NCI-H748 treated with DMSO at 0.1 percent for 48 hours (cell line): Measurements from ENCODE around the gene KLHL3.
"Not testable (repeated sequence)": the region's sequence is repeated elsewhere in the genome, so short reads cannot be mapped to it uniquely, and the experiment has no call there.

Source experiments
- DNase-seq: peaks from one replicate; lab custom pipeline; 2025; lab: John Stamatoyannopoulos, UW

The KLHL3 gene

DNA sequence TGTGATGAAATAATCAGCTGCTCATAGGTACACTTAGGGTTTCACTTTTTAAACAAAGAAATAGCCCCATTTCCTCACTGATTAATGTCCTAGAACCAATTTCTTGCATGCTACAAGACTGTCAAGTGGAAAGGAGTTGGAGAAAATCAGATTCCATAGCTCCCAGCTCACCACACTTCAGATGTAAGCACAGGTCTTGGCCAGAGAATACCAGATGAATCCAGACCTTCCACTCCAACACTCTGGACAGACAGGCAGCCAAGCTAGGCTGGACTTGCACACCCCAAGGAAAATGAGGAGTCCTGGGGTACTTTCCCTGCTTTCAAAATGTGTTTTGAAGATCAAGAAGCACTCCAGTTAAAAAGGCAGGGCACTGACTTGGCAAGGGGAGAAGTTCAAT, 68.5 kb downstream of the KLHL3 start:
- DNase-seq = no peak

DNA sequence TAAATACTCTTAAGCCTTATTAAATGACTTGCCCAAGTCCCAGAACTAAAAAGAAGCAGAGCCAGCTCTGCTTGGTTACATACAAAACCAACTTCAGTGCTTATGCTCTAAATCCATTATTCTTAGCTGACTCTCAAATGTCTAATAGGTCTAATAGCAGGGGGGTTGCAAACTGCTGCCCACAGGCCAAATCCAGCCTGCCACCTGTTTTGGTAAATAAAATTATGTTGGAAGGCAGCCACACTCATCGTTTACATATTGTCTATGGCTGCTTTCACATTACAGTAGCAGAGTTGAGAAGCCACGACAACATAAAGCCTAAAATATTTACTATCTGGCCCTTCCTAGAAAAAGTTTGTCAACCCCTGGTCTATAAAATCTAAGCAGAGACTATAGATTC, 69.0 kb downstream of the KLHL3 start:
- DNase-seq = no peak

DNA sequence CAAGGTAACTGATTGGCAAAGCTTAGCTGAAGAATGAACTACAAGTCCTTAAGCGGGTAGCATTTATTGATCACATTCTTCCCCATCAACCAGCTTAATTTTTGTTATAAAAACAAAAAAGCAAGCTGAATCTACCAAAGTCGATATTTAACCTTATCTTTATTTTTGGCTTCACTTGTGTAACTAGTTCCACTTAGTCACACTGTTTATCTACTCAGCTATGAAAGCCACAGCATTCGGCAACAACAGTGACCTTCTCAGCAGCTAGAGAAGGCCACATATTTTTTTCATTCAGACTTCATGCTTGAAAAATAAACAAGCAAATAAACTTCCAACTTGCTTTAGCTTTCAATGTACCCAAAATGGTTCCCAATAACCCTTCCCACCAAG, 69.4 kb downstream of the KLHL3 start:
- no peak for DNase-seq

DNA sequence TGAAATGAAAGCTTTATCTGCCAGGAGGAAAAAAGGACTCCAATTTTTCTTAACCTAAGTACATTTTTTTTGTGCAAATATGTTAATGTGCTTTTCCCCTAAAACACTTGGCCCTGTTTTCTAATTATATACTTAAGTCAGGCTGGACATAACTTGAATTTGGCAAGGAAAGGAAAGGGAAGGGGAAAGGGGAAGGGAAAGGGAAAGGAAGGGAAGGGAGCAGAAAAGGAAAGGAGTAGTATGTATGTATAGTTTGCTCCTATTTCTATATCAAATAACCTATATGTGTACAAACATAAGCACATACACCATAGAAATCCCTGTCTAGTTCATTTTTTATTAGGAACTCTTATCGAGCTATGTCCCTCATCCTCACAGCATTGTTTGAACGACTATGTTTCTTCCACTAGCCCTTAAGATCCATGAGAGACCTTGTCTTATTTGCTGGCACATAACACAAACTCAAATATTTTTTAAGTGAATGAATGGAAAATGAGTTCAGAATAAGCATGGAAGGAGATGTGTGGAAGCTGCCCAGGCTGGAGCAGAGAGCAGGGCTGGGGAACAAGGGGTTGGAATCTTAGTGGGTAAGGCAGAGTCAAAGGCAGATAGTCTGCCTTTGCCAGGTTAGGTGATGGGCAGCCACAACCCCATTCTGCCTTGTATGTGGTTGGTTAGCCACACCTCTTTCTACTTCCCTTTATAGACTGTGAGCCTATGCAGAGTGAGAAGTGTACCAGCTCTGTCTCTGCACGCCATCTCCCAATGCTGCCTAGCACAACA, 70.0 kb downstream of the KLHL3 start:
- no peak for DNase-seq

DNA sequence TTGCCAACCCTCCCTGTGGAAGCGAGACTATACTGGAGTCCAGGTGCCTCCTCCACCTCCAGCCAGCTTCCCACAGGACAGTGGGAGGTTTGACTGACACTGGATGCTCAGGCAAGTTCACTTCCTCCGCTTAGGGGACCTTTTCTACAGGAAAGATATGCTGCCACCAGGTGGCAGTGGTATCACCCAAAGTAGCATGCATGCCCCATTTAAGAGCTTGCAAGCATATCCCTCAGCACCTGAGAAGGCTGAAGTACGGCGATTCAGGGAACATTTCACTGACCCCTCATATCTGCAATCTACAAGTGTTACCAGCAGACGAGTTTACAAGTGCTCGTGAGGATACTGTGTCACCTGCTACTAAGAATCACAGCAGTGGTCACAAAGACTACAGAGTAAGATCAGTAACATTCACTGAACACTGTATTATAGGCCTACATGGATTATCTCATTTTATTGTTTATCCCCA, 75.5 kb downstream of the KLHL3 start:
- DNase-seq = peak; percentile 49

DNA sequence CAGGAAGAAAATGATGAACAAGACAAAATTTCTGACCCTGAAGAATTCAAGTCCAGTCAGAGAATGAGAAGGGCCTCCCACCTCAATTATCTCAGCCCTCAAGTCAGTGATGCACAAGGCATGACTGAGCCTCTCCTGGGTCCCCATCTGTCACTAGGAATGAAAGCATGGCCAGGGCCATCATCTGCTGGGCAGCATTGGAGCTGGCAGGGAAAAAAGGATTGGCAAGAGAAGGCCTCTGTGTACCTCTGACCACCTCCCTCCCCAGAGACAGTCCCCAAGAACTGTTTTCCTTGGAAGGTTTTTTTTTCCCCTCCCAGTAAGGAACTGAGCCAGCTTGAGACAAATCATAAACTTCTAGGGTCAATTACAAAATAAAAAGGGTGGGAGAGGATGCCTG, 76.7 kb downstream of the KLHL3 start:
- no peak for DNase-seq

DNA sequence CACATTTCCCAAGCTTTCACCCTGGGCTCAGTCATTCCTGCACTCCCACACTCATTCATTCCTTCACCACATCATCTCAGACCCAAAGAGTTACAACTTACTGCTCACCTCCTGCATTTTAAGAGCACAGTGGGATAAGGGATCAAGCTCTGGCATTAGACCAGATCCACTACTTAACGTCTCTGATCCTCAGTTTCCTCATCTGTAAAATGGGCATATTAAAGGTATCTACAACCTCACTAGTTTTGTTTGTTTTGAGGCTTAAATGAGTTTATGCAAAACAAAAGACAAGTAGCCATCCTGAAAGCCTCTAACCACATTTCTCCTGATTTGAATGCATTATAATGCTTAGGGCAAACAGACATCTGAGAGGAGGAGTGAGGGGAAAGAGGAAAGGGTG, 77.6 kb downstream of the KLHL3 start:
- no peak for DNase-seq

DNA sequence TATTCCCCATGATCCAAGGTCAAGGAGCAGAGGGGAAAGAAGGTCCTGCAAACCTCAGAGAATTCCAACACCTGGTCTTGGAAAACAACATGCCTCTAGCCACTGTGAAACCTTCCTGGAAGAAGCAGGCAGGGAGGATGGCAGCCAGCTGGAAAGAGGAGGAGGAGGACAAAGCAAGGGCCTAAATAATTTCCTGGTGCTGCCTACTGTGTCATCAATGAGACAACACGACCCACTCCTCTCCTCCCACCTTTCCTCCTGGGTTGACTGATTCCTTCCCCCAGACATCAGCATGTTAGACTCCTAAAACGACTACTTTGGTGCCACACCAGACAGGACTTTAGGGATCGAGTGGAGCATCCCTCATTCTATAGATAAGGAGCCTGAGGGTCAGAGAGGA, 78.8 kb downstream of the KLHL3 start:
- no peak for DNase-seq

DNA sequence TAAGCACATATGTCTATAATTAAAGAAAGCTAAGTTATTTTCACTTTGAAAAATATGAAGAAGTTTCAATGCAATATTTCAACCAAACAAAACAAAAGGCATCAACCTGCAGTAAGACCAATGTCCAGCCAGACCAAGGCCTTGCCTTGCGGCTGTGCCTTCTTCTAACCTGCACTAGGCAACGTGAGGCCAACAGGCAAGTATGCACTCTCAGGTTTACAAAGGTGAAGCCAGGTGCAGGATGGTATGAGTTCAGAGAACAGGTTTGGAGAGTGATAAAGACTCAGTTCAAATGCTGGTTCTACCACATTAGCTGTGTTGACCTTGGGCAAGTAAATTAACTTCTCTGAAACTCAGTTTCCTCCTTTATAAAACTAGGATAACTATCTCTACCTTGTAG, 79.3 kb downstream of the KLHL3 start:
- no peak for DNase-seq

DNA sequence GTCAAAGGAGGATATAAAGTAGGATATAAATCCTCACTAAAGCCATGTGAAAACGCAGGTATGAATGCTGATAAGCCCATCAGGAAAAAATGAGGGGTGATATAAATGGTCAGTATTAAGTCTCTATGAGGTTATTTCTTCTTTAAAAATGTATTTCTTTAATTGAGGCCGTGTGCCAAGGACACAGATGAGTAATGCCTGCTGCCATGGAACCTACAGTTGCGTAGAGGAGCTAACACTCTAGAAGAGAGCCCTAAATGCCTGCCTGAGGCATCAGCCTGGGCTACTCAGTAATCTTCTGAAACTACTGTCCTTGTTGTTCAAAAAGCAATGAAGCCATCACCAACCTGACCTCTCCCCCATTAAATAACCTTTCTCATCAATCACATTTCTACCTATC, 84.9 kb downstream of the KLHL3 start:
- DNase-seq = no peak

DNA sequence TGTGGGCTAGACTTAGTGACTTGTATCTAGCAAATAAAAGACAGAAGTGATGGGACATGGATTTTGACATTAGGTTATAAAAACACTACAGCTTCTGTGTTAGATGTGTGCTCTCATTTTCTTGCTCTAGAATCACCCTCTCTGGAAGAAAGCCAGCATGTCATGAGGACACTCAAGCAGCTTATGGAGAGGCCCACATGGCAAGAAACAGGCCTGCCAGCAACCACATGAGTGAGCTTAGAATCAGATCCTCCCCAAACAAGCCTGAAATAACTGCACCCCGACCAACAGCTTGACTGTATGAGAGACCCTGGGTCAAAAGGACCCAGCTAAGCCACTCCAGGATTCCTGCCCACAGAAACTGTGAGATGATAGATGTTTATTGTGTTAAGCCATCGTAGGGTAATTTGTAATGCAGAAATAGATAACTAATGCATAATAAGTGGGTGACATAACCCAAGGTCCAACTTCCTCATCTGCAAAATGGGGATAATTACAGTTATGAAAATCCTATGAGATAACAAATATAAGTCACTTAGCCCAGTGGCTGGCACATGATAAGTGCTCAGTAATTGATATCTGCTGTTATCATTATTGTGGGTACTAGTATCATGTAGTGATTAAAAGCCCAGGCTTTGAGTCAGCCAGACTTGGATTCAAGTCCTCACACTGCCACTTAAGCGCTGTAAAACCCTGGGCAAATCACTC, 86.5 kb downstream of the KLHL3 start:
- DNase-seq = no peak

DNA sequence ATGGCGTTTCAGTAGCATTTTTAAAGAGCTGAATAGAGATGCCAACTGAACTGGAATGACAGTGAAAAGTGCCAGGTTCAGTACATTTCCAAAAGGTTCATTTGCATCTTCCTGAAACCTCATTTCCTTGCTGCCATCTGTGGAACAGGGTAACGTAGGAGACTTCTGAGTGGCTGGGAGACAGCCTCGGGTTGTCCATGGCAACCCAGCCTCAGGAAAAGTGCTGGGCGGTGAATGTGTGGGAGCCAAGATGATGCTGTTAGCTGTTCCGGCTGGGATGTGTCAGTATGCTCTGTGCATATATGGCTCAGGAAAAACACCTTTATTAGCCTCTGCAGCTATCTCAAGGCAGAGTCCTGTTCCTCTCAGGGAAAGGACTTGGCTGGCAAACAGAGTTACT, 87.5 kb downstream of the KLHL3 start:
- no peak for DNase-seq

DNA sequence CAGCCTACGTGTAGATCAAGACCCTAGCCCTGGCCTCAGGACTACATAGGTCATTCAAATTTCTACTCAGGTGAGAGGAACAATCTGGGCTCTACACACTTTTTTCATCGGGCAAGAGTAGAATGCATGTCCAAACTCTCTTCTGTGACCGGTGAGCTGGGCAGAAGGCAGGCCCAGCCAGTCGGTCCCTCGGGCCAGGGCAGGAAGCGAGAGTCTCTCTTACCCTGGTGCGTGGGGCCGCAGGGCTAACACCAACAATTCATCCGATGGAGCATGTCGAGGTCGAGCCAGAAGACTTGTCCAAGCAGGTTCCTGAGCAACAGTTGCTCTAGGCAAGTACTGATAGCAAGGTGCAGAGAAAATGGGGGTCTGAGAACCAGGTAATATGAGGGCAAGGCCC, 88.5 kb downstream of the KLHL3 start:
- DNase-seq = no peak

DNA sequence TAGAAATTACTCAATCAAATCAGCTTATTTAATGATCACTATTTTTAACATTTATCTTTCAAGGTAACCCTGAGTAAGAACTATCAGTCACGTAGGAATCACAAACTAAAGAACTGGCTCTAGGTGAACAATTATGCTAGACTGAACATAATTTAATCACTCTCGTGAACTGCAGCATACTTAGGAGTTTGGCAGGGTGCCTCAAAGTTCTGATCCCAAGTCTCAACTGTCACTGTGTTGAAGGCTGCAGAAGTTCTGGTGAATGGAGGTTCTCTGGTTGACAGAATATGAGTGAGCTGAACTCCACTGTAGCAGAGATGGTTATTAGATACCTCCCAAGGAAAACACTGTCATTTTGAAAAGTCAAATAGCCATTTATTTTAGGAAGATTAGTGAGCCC, 89.1 kb downstream of the KLHL3 start:
- no peak for DNase-seq

DNA sequence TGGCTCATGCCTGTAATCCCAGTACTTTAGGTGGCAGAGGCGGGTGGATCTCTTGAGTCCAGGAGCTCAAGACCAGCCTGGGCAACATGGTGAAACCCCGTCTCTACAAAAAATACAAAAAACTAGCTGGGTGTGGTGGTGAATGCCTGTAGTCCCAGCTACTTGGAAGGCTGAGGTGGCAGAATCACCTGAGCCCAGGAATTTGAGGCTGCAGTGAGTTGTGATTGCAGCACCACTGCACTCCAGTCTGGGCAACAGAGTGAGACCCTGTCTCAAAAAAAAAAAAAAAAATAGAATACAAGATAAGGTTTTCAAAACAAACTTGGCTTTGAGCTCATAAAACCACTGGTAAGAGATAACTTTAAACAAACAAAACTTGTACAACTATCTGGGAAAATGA, 92.8 kb downstream of the KLHL3 start:
- not testable (repeated sequence) for DNase-seq

DNA sequence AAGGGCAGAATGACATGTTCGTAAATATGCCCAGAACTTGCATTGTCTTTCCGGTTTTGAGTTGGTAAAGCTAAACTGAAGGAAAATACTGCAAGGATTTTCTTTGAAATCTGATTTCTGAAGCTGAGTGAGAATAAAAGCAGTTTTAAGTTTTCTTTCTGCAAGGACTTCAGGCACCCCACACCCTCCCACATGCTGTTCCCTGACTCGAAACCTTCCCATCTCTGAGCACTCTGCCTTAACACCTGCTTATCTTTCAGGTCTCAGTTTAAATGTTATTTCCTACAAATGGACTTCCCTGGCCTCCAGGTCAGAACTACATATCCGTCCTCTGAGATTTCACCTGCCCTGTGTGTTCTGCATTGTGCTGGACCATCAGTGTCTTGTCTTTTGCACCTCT, 93.8 kb downstream of the KLHL3 start:
- DNase-seq = no peak

DNA sequence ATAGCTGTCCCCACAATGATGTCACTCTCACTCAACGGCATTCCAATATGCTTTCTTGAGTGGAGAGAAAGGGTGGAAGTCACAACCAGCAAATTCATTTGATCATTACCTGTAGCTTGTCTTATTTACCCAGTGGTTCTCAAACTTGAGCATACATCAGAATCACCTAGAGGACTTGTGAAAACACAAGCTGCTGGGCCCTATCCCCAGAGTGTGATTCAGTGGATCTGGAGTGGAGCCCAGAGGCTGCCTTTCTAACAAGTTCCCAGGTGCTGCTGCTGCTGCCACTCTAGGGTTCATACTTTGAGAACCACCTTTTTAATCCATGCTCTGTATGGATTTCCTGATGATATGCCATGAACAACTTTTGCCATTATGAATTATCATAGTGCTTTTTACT, 94.7 kb downstream of the KLHL3 start:
- DNase-seq = no peak

DNA sequence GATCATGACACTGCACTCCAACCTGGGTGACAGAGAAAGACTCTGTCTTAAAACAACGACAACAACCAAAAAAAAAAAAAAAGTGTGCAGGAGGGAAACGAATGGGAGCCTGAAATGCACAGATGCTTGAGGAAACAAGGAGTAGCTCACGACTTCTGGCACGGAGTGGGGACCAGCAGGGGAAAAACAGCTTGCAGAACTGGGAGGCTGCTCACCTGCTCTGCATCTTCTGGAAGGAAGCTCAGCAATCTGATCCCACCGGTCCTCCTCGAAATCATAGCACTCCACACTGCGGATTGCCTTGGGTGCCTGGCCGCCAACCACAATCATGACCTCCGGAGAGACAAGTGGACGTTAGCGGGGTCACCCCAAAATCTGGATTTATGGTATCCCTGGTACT, 96.2 kb downstream of the KLHL3 start:
- DNase-seq = no peak

DNA sequence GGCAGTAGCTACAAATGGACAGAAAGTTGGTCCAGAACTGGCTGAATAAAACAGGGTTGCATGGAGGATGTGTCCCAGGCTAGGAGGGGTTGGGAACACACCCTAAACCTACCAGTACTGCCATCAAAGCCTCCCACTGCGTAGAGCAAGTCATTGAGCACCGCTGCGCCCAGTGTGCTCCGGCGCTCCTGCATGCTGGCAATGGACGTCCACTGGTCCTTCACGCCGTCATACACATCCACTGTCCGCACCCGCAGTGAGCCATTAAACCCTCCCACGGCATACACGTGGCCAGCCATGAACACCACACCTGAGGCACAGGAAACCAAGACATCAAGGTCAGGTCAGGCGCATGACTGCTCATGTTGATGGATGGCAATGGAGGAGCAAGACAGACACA, 97.0 kb downstream of the KLHL3 start:
- no peak for DNase-seq

DNA sequence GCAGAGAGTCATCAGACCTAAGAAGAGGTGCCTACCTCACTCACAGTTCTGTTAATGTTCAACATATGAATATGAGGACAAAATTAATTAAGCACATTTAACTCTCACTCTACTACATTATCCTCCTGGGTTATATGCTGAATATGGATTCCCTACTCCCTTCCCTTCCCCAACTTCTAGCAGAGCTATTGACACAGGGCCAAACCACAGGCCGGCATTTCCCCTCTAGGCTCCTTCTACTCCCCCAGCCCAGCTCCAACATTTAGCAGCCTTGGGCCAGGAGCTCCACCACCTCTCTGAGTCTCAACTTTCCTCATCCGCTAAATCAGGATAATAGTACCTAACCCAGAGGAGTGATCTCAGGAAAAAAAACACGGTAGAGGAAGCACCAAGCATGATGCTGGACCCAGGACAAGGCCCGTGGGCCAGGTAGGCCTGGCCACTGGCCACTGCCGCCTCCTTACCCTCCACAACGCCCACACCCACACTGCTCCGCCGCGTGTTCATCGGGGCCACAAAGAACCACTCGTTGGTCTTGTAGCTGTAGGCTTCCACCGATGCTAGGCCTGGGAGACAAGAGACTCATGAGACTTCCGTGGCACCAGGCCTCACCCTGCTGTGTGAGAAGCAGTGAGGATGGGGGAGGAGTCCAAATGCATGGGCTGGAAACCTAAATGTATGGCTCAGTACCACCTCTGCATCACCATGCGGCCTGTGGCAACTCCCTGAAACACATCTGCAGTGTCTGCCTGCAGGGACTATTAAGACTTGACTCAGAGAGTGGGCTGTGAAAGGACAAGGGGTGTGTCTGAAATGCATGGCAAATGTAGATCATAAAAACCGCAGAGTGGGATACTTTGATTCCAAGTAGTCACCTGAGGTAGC, 98.8 kb downstream of the KLHL3 start:
- DNase-seq = no peak

DNA sequence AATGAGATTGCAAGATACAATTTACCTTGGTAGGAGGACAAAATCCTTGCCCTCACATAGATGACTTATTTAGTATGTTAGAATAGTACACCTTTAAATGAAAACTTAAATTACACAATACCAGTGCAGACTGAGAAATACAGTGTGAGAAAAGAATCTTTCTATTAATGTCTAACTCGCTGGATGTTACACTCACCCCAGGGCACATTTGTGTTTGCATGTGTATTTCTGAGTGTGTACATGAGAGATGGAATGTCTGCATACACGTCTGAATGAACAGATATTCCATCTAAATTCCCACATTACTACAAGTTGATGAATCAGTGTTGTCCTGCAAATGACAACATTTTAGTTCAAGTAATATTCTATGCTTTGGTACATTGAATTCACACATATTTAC, 99.8 kb downstream of the KLHL3 start:
- no peak for DNase-seq

DNA sequence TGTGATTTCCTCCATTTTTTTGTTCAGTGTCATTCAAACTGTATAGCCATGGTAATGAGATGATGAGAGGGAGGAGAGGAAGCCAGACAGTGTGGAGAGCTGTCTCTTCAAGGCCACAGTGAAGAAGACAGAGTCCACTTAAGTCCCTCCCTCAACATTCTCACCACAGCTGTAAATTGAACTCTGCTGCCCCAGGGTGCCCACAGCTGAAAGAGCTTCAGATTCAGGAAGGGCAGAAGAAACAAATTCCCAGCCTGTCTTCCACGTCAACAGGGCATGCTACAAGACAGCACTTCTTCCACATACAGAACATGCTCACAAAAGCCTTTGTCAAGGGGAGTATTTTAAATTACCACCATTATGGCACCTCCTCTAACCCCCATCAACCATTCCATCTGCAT, 100.4 kb downstream of the KLHL3 start:
- no peak for DNase-seq

DNA sequence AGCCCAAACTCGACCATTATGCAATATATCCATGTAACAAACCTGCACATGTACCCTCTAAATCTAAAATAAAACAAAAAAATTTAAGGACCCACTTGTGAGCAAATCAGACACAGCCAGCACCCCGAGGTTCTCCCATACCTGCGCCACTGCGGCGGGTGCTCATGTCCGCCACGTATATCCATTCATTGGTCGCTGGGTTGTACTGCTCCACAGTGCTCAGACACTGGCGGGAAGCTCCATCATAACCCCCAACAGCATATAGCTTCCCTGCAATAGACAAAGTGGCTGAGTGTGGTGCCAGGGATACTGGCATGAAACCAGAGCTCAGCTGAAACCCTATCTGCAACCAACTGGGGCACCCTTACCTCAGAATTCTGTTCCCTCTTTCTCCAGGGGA, 102.0 kb downstream of the KLHL3 start:
- DNase-seq = no peak
